IMR-90 (cell line): ENCODE measurements around the gene PSMB5. TPM values are rescaled to one million over a fixed set of nuclear protein-coding genes. Genes with fewer than 3 reads are reported as not detected.

Source experiments
- ATAC-seq: fragments of 200-7000 bp; cut with Tn5 transposase; 2 replicates; pipeline ENCODE4 v1.9.1; 2020; ENCODE audit warnings: low read depth, mild to moderate bottlenecking, moderate library complexity
- BruUV-seq: library from RNA; stranded (reverse); fragments of 400-500 nt; replicated peaks from 2 replicates; lab custom pipeline; 2021; lab: Mats Ljungman, UMichigan
- CTCF ChIA-PET: fragments of 300-600 bp; formaldehyde crosslinking; extraction: SDS; loops from one replicate; lab custom pipeline; 2021; ENCODE audit warnings: antibody characterized with exemption; lab: Yijun Ruan, JAX
- POLR2A ChIA-PET: fragments of 300-600 bp; sonication (Branson Sonifier 250); formaldehyde crosslinking; loops from one replicate; lab custom pipeline; 2022; ENCODE audit warnings: antibody characterized with exemption; ENCODE audit not compliant: unreplicated experiment; lab: Charles Lee
- DNase-seq: peaks from one replicate; pipeline ENCODE4 v3.0.0; 2013
- H2AFZ ChIP-seq: replicated peaks from 2 replicates; pipeline ENCODE3; 2013; ENCODE audit warnings: low read length, mild to moderate bottlenecking; ENCODE audit not compliant: poor library complexity
- H2AK5ac ChIP-seq: 2 replicates; pipeline ENCODE4 v1.6.1; 2013; ENCODE audit warnings: low read depth, low read length, inconsistent platforms
- H2AK9ac ChIP-seq: replicated peaks from 2 replicates; pipeline ENCODE3; 2013; ENCODE audit warnings: mild to moderate bottlenecking, low read depth, low read length, moderate library complexity; ENCODE audit not compliant: poor library complexity
- H2BK120ac ChIP-seq: 2 replicates; pipeline ENCODE4 v1.6.1; 2013; ENCODE audit warnings: low read depth, low read length, inconsistent platforms
- H2BK15ac ChIP-seq: 3 replicates; pipeline ENCODE4 v1.6.1; 2013; ENCODE audit warnings: low read depth, low read length, inconsistent platforms
- H2BK20ac ChIP-seq: 2 replicates; pipeline ENCODE4 v1.6.1; 2013; ENCODE audit warnings: low read depth, mild to moderate bottlenecking, inconsistent platforms, low read length, moderate library complexity
- H2BK5ac ChIP-seq: 2 replicates; pipeline ENCODE4 v1.6.1; 2013; ENCODE audit warnings: mild to moderate bottlenecking, low read depth, low read length, inconsistent platforms; ENCODE audit not compliant: poor library complexity, severe bottlenecking
- H3K14ac ChIP-seq: replicated peaks from 2 replicates; pipeline ENCODE4 v1.6.1; 2013; ENCODE audit warnings: low read depth, low read length, inconsistent platforms
- H3K18ac ChIP-seq: 2 replicates; pipeline ENCODE4 v1.6.1; 2013; ENCODE audit warnings: low read depth, low read length, control low read depth
- H3K23ac ChIP-seq: 2 replicates; pipeline ENCODE4 v1.6.1; 2013; ENCODE audit warnings: low read depth, low read length, inconsistent platforms
- H3K27ac ChIP-seq: 2 replicates; pipeline ENCODE4 v1.5.1; 2013; ENCODE audit warnings: mild to moderate bottlenecking, control low read depth, low read length; ENCODE audit not compliant: insufficient read depth
- H3K27me3 ChIP-seq: 2 replicates; pipeline ENCODE4 v1.6.1; 2013; ENCODE audit warnings: low read length; ENCODE audit not compliant: control insufficient read depth, insufficient read depth
- H3K36me3 ChIP-seq: 2 replicates; pipeline ENCODE4 v1.6.1; 2013; ENCODE audit warnings: low read length, mixed read lengths; ENCODE audit not compliant: control insufficient read depth, insufficient read depth
- H3K4ac ChIP-seq: 2 replicates; pipeline ENCODE4 v1.6.1; 2013; ENCODE audit warnings: low read depth, low read length, inconsistent platforms
- H3K4me1 ChIP-seq: 2 replicates; pipeline ENCODE4 v1.6.1; 2013; ENCODE audit warnings: low read length, mixed read lengths; ENCODE audit not compliant: control insufficient read depth, insufficient read depth
- H3K4me2 ChIP-seq: 2 replicates; pipeline ENCODE4 v1.6.1; 2013; ENCODE audit warnings: low read depth, mild to moderate bottlenecking, control low read depth, low read length, moderate library complexity
- H3K4me3 ChIP-seq: 2 replicates; pipeline ENCODE4 v1.5.1; 2013; ENCODE audit warnings: low read depth, mild to moderate bottlenecking, control low read depth, low read length, moderate library complexity; ENCODE audit not compliant: insufficient read depth
- H3K56ac ChIP-seq: 2 replicates; pipeline ENCODE4 v1.6.1; 2013; ENCODE audit warnings: low read length, inconsistent platforms; ENCODE audit not compliant: insufficient read depth; ENCODE audit errors: extremely low read depth
- H3K79me1 ChIP-seq, 2 experiments: 2 replicates each; pipeline ENCODE4 v1.6.1; 2013; ENCODE audit warnings: low read length in 2 of 2, inconsistent platforms in 1 of 2, low read depth in 1 of 2
- H3K9ac ChIP-seq: 2 replicates; pipeline ENCODE4 v1.6.1; 2013; ENCODE audit warnings: low read depth, low read length, control low read depth
- H3K9me1 ChIP-seq: 2 replicates; pipeline ENCODE4 v1.6.1; 2013; ENCODE audit warnings: low read length, inconsistent platforms; ENCODE audit not compliant: insufficient read depth
- H3K9me3 ChIP-seq: 2 replicates; pipeline ENCODE4 v1.6.1; 2013; ENCODE audit warnings: low read length; ENCODE audit not compliant: control insufficient read depth, insufficient read depth
- H4K20me1 ChIP-seq: 2 replicates; pipeline ENCODE4 v1.6.1; 2013; ENCODE audit warnings: low read length, inconsistent platforms; ENCODE audit not compliant: insufficient read depth
- H4K5ac ChIP-seq: 2 replicates; pipeline ENCODE4 v1.6.1; 2013; ENCODE audit warnings: mild to moderate bottlenecking, low read depth, low read length, control low read depth
- H4K8ac ChIP-seq, 2 experiments: 2 replicates each; pipeline ENCODE4 v1.6.1; 2013; ENCODE audit warnings: low read depth in 2 of 2, low read length in 2 of 2, control low read depth in 1 of 2, inconsistent platforms in 1 of 2
- H4K91ac ChIP-seq: 2 replicates; pipeline ENCODE4 v1.6.1; 2013; ENCODE audit warnings: low read depth, low read length, inconsistent platforms; ENCODE audit not compliant: insufficient read depth
- BHLHE40 ChIP-seq: fragments of 150-350 bp; IDR thresholded peaks from 2 replicates; pipeline ENCODE4 v1.6.1; 2016; ENCODE audit warnings: mild to moderate bottlenecking, low read depth, low read length
- FOS ChIP-seq: fragments of 150-350 bp; IDR thresholded peaks from 2 replicates; pipeline ENCODE4 v1.6.1; 2016; ENCODE audit warnings: low read depth, low read length
- MAZ ChIP-seq: IDR thresholded peaks from 2 replicates; pipeline ENCODE4 v1.6.1; 2012; ENCODE audit warnings: low read depth, mild to moderate bottlenecking, low read length, improper control_type of control experiment, moderate library complexity, borderline replicate concordance
- MXI1 ChIP-seq: IDR thresholded peaks from 2 replicates; pipeline ENCODE4 v1.6.1; 2012; ENCODE audit warnings: low read depth, mild to moderate bottlenecking, low read length, moderate library complexity, borderline replicate concordance
- NFE2L2 ChIP-seq: fragments of 150-350 bp; IDR thresholded peaks from 2 replicates; pipeline ENCODE4 v1.6.1; 2016; ENCODE audit warnings: low read depth, mild to moderate bottlenecking, low read length
- RAD21 ChIP-seq: IDR thresholded peaks from 2 replicates; pipeline ENCODE4 v1.6.1; 2012; ENCODE audit warnings: low read length, improper control_type of control experiment
- RCOR1 ChIP-seq: IDR thresholded peaks from 2 replicates; pipeline ENCODE4 v1.6.1; 2012; ENCODE audit warnings: mild to moderate bottlenecking, low read length, improper control_type of control experiment; ENCODE audit not compliant: insufficient replicate concordance
- RFX5 ChIP-seq: IDR thresholded peaks from 2 replicates; pipeline ENCODE4 v1.8.0; 2012; ENCODE audit warnings: low read depth, mild to moderate bottlenecking, low read length, moderate library complexity
- WGBS, 2 experiments: methylation state at CpG; one replicate each; pipeline versions ENCODE4 v1.1.5 to v1.1.7; 2013; ENCODE audit warnings: missing lambda C conversion rate in 2 of 2; ENCODE audit not compliant: insufficient read length in 1 of 2; ENCODE audit errors: extremely low coverage in 2 of 2; 5-methylcytosine and 5-hydroxymethylcytosine counted together
- dilution Hi-C: fragments of 300-500 bp; cut with HindIII; formaldehyde crosslinking; loops from one replicate; pipeline ENCODE4 v1.14.3; 2018; ENCODE audit warnings: low sequenced_read_pairs; ENCODE audit not compliant: unreplicated experiment
- in situ Hi-C: fragments of 300-500 bp; cut with MboI; formaldehyde crosslinking; loops from 3 replicates; pipeline ENCODE4 v1.14.3; 2019; ENCODE audit warnings: low sequenced_read_pairs, inconsistent platforms, mixed read lengths
- intact Hi-C: fragments of 100-400 bp; cut with micrococcal nuclease; formaldehyde crosslinking; loops from 2 replicates; pipeline ENCODE4 v1.10.0; 2022
- polyA plus RNA-seq, 3 experiments: library from polyadenylated mRNA; depleted of rRNA; stranded (reverse); fragments of >200 nt; gene quantifications; 2 replicates each; pipeline ENCODE4 v1.2.3, GENCODE V29; 2012; ENCODE audit warnings: low replicate concordance in 1 of 3
- total RNA-seq: library from RNA; depleted of rRNA; stranded (reverse); fragments of >200 nt; gene quantifications from 2 replicates; pipeline ENCODE4 v1.2.3, GENCODE V29; 2012
- TF ChIP-seq, protein P1 (sequence below): conservative IDR thresholded peaks from 2 replicates; pipeline ENCODE4 v1.5.1; 2012; ENCODE audit warnings: mild to moderate bottlenecking, low read depth, low read length, improper control_type of control experiment

PSMB5 gene
- total and polyA plus RNA-seq, 2 of the 4 experiments (the other 2 are of a cell fraction) = 310 to 321 TPM

DNA sequence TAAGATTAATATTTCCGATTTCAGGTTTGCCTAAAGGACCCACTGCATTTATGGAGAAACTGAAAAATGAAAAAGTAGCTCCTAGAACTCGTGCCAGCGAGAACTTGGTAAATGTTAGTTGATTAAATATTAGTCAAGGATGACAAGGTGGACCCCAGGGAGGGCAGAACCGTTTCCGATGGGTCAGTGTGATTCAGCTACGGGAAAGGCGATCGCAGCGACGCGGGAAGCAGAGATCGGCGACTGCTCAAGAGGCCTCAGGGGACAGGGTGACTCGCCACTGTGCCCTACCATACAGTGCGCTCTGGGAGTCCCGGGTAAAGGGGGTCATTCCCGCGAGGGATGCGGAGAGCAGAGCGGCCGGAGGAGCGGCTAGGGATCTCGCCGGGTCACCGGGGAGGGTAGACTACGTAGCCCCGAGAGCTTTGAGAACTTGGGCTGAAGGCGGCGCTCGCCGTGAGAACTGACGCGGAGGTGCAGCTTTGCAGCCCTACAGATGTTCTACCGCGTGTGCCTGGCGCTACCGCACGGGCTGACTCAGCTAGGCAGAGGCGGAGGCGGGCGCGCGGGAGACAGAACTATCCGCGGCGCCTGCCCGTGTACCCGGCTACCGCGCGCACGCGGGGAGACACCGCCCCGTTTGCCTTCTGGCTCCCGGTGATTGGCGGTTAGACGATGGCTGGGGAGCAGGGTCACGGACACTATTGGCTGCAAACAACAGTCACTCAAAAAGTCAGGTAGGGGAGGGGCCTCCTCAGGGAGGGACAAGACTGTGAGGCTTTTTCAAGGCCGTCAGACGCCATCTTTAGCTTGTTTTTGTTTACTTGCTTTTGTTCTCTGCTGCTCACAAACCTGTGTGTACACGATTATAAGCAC lies 27.9 kb downstream of the PSMB5 start (continued):
- TF ChIP-seq RFX5 (no peak), RCOR1 (peak; percentile 61), RAD21 (no peak), MAZ (peak; percentile 99)

DNA sequence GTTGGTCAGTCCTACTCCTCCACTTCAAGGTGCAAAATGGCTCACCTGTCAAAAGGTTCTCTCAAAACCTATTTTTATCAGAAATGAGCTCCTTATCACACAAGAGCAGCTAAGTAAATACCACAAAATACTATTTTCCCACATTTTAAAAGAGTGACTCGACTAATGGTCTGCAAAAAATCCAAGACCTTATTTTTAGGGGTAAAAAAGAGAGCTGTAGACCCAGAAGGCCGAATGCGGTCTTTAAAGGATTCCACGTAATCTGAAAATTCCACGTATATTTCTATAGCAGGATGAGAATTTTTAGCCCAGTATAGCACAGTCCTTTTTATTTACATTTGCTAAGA lies 28.5 kb downstream of the PSMB5 start:
- Histone ChIP-seq H4K91ac (no peak overlapping the region), H3K4me1 (peaks cover 2% of the 10 kb centered on the region; the same call in 1 of the 2 replicates), H2BK15ac (no peak overlapping the region), H4K20me1 (no peaks in the 10 kb centered on the region), H3K36me3 (no peaks in the 10 kb centered on the region), H3K9me1 (peaks cover 3% of the 10 kb centered on the region; the same call in 1 of the 2 replicates), H3K4me2 (peak overlapping the region; percentile 92), H2BK5ac (peak overlapping the region; percentile 74), H4K5ac (no peak overlapping the region), H3K23ac (peak overlapping the region; percentile 93; the same call in 1 of the 2 replicates), H3K18ac (no peak overlapping the region), H3K27me3 (no peaks in the 10 kb centered on the region), H2BK20ac (no peak overlapping the region), H2AK5ac (no peak overlapping the region), H2AFZ (no peak overlapping the region), H2AK9ac (no peak overlapping the region), H2BK120ac (no peak overlapping the region), H4K8ac (peak overlapping the region in 1 of 2 experiments; percentile 52; a peak in 1 of 4 replicates), H3K9me3 (no peaks in the 10 kb centered on the region), H3K56ac (peak overlapping the region; percentile 87; the same call in 1 of the 2 replicates), H3K4ac (peak overlapping the region; percentile 79; the same call in 1 of the 2 replicates), H3K4me3 (peak overlapping the region; percentile 58; the same call in 1 of the 2 replicates), H3K14ac (0 out of 2 replicates have a peak overlapping the region, but pooled peaks have one; percentile 31), H3K9ac (peak overlapping the region; percentile 74), H3K79me1 (peaks cover 0 to 12% of the 10 kb centered on the region in 2 experiments; a peak in 3 of 4 replicates), H3K27ac (no peak overlapping the region)
- DNase-seq (no peak), ATAC-seq (no peak)
- in situ Hi-C loops = no loop called here
- ChIA-PET CTCF (interaction anchor here (1.1 to 3.2 kb wide), 5 partner anchors 10 to 63 kb away, joined by 3 to 20 read pairs (median 6); partner anchors contain the start of gene CDH24), POLR2A (interaction anchor here (1.0 to 1.5 kb wide), 2 partner anchors 10 to 20 kb away, joined by 4 to 5 read pairs; no protein-coding TSS in a partner anchor)
- dilution Hi-C loops = no loop called here
- WGBS, 2 experiments = no CpG with 5 or more reads among the region's 5 CpGs
- intact Hi-C loops = loop anchor here (2.0 kb wide), 1 partner anchor 29 kb away; the partner anchor contains the start of gene PSMB5
- no peak for TF ChIP-seq FOS
- no peak for TF ChIP-seq MXI1
- TF ChIP-seq RAD21 = no peak
- no peak for TF ChIP-seq BHLHE40
- TF ChIP-seq, protein P1, sequence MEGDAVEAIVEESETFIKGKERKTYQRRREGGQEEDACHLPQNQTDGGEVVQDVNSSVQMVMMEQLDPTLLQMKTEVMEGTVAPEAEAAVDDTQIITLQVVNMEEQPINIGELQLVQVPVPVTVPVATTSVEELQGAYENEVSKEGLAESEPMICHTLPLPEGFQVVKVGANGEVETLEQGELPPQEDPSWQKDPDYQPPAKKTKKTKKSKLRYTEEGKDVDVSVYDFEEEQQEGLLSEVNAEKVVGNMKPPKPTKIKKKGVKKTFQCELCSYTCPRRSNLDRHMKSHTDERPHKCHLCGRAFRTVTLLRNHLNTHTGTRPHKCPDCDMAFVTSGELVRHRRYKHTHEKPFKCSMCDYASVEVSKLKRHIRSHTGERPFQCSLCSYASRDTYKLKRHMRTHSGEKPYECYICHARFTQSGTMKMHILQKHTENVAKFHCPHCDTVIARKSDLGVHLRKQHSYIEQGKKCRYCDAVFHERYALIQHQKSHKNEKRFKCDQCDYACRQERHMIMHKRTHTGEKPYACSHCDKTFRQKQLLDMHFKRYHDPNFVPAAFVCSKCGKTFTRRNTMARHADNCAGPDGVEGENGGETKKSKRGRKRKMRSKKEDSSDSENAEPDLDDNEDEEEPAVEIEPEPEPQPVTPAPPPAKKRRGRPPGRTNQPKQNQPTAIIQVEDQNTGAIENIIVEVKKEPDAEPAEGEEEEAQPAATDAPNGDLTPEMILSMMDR = no peak
- no peak for TF ChIP-seq NFE2L2
- no TSS peak for BruUV-seq
